ENCODE data around the gene HOXD13.
A peak's percentile ranks its signal among the peaks of the same experiment; 100 is the strongest.

HOXD13 gene

DNA sequence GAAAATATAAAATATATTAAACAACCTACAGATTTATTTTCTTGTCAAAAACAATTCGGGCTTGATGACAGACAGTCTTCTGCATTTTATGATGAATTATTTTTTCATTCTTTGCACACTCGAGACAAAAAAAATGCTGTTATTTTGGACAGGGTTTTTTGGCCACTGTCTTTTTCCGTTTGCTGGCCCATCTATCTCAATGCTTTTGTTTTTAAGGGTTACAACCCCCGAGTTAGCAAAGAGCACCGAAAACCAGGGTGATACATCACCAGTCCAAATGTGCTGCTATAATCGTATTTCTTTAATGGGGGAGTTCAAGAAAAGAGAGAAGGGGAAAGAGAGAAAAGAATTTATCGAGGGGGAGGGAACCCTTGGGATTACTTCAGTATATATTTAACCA is 16.5 kb upstream of the HOXD13 start:
- TF ChIP-seq, protein P1, sequence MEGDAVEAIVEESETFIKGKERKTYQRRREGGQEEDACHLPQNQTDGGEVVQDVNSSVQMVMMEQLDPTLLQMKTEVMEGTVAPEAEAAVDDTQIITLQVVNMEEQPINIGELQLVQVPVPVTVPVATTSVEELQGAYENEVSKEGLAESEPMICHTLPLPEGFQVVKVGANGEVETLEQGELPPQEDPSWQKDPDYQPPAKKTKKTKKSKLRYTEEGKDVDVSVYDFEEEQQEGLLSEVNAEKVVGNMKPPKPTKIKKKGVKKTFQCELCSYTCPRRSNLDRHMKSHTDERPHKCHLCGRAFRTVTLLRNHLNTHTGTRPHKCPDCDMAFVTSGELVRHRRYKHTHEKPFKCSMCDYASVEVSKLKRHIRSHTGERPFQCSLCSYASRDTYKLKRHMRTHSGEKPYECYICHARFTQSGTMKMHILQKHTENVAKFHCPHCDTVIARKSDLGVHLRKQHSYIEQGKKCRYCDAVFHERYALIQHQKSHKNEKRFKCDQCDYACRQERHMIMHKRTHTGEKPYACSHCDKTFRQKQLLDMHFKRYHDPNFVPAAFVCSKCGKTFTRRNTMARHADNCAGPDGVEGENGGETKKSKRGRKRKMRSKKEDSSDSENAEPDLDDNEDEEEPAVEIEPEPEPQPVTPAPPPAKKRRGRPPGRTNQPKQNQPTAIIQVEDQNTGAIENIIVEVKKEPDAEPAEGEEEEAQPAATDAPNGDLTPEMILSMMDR (IDR thresholded peaks at IDR 0.05; ENCODE audit: extremely low read depth, insufficient read depth, missing control alignments) = no peak
- no peak for DNase-seq (ENCODE audit: low spot score)
- in situ Hi-C loops (cut with MboI; ENCODE audit: low pct_unique_long_range_greater_than_20kb, low sequenced_read_pairs, unreplicated experiment) = loop anchor here (25.0 kb wide), 2 partner anchors 389 to 1739 kb away; partner anchors contain the start of gene SP9

DNA sequence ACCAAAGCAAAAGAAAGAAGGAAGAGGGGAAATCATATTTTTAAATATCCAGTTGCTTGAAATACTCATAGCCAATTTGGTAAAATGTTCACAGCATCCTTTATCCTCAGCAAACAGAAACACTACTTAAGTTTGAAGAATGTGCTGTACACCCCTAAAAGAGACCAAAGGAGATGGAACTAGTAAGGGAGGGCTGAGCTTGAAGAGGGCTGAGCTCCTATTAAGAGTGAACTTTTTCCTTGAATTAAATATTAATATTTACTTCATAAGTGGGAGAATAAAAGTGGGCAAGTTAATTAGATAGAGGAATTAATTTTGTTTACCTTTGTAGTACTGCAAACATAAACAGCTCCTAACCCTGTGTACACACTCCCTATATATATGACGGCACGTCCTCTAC is 15.7 kb upstream of the HOXD13 start:
- TF ChIP-seq, protein P1 (IDR thresholded peaks at IDR 0.05; ENCODE audit: extremely low read depth, insufficient read depth, missing control alignments) = no peak
- no peak for DNase-seq (ENCODE audit: low spot score)
- in situ Hi-C loops (cut with MboI; ENCODE audit: low pct_unique_long_range_greater_than_20kb, low sequenced_read_pairs, unreplicated experiment) = loop anchor here (25.0 kb wide), 2 partner anchors 389 to 1739 kb away; partner anchors contain the start of gene SP9

DNA sequence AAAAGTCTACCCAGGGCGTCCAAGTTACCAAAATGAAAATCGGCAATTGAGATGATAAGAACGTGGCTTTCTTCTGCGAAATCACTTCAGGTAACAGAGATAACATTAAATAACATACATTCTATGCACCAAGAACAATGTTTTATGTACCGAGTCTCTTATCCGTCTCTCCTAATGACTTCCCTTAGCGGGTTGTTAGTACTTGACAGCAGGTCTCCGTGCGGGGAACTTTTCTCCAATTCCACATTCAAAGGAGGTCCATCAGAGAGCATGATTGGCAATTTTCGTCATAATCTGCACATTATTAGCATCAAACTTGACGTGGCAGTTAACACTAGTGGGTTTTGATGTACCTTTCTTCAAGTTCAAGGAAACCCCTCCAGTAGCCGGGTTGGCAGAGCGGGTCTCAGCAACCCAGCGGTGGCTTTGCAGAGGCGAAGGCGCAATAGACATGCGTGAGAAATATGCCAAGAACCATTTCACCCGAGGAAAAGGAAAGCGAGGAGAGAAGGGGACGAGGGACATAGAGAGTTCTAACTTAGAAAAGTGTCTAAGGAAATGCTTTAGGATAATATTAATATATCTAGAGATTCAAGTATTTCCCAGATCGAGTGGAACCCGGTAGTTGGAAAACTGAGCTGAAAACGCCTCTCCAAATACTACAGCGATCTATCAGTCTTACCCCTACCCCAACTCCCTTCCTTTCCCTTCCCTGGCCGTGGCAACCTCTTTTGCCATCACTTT is 13.8 kb upstream of the HOXD13 start:
- in situ Hi-C loops (cut with MboI; ENCODE audit: low pct_unique_long_range_greater_than_20kb, low sequenced_read_pairs, unreplicated experiment) = loop anchor here (25.0 kb wide), 2 partner anchors 391 to 1741 kb away; partner anchors contain the start of gene SP9

DNA sequence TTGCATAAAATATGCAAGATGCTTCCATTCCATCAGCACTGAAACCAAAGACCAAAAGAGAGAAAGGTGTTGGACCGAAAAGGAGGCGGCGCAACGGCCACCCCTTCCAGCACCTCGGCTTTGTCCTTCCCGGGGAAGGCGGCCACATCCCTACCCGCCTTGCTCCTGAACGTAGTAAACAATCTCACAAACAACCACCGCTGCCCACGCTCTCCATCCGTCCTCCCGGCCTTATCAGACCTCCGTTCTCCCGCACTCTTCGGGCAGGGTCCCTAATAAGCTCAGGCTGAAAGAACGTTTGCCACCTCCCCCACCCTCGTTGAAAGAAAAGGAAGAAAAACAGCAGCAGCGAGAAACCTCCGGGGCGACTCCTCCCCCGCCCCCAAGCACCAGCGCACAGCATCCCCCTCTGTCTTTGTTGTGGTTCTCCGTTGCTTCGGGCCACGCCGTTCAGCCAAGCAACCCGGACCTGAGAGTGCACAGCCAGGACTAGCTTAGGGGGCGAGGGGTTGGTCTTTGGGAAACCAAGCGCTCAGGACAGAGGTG is 13.2 kb upstream of the HOXD13 start:
- in situ Hi-C loops (cut with MboI; ENCODE audit: low pct_unique_long_range_greater_than_20kb, low sequenced_read_pairs, unreplicated experiment) = loop anchor here (25.0 kb wide), 2 partner anchors 392 to 1742 kb away; partner anchors contain the start of gene SP9
- DNase-seq (ENCODE audit: low spot score) = peak; percentile 43
- TF ChIP-seq, protein P1 (IDR thresholded peaks at IDR 0.05; ENCODE audit: extremely low read depth, insufficient read depth, missing control alignments) = no peak

More for the DNA sequence above, 13.8 kb upstream of the HOXD13 start:
- no peak for DNase-seq (ENCODE audit: low spot score)
- TF ChIP-seq, protein P1 (IDR thresholded peaks at IDR 0.05; ENCODE audit: extremely low read depth, insufficient read depth, missing control alignments) = no peak

DNA sequence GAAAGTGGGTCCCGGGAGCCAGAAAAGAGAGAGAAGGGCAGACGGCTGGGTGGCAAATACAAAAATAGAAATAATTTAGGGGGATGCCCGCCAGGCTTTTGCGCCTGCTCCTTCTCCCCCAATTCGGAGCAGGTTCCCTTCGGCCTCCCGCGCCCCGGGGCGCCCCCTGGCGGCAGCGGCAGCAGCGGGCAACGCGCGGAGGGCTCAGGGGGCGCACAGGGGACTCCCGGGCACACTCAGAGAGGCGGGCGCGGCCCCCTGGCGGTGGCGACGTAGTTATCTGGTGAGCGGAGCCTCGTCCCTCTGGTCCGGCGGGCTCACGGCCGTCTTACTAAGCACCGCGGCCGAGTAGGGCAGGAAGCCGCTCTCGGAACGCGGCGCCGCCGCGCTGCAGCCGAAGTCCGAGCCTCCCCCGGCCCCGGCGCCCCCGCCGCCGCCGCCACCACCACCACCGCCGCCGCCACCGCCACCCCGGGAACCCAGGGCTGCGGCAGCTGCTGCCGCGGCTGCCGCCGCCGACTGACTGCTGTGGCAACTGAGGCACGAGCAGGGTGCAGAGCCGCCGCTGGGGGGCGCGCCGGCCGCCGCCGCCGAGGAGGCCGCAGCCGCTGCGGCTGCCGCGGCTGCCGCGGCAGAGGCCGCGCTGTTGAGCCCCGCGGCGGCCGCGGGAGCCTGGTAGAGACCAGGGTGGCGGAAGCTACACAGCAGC is 12.5 kb upstream of the HOXD13 start:
- TF ChIP-seq, protein P1 (IDR thresholded peaks at IDR 0.05; ENCODE audit: extremely low read depth, insufficient read depth, missing control alignments) = peak; percentile 56
- DNase-seq (ENCODE audit: low spot score) = peak; percentile 69
- in situ Hi-C loops (cut with MboI; ENCODE audit: low pct_unique_long_range_greater_than_20kb, low sequenced_read_pairs, unreplicated experiment) = loop anchor here (25.0 kb wide), 2 partner anchors 393 to 1743 kb away; partner anchors contain the start of gene SP9

Measured in GM13977 (cell line).